Ovary (tissue), 9 donors: ENCODE results near the gene ZSWIM6. TPM values are rescaled to one million over a fixed set of nuclear protein-coding genes. Genes with fewer than 3 reads are reported as not detected.

ENCODE experiments used
- DNase-seq, 5 donors: peaks; one replicate each; pipeline ENCODE4 v3.0.0-alpha.2; 2019 to 2020
- H3K27ac ChIP-seq, 2 donors: fragments of 200-600 bp; one replicate each; pipeline versions ENCODE4 v1.5.1 to v1.8.0; 2019 to 2022
- H3K27me3 ChIP-seq: fragments of 200-600 bp; one replicate; pipeline ENCODE4 v1.8.0; 2022
- H3K36me3 ChIP-seq: fragments of 200-600 bp; sonication (generic); one replicate; pipeline ENCODE4 v1.5.1; 2019
- H3K4me1 ChIP-seq: one replicate; pipeline ENCODE4 v1.8.1; 2013; ENCODE audit warnings: mild to moderate bottlenecking, moderate library complexity; ENCODE audit not compliant: insufficient read depth
- H3K4me3 ChIP-seq: fragments of 200-600 bp; sonication (generic); one replicate; pipeline ENCODE4 v1.5.1; 2017
- H3K9me3 ChIP-seq, 2 donors: fragments of 200-600 bp in 1 of 2; sonication (generic) in 1 of 2; one replicate each; pipeline versions ENCODE4 v1.5.1 to v1.8.1; 2013 to 2019; ENCODE audit warnings: mild to moderate bottlenecking in 1 of 2, moderate library complexity in 1 of 2
- EP300 ChIP-seq: sonication (generic); formaldehyde crosslinking; IDR thresholded peaks from one replicate; pipeline ENCODE4 v1.6.1; 2017; ENCODE audit warnings: antibody characterized with exemption
- POLR2A ChIP-seq: fragments of 450-650 bp; IDR thresholded peaks from one replicate; pipeline ENCODE4 v1.6.1; 2017; ENCODE audit warnings: antibody characterized with exemption, mild to moderate bottlenecking, moderate library complexity
- WGBS, 3 donors: extraction: QIAGEN DNeasy Blood & Tissue Kit in 1 of 3; methylation state at CpG; one replicate each; pipeline versions ENCODE4 v1.1.5 to v1.1.7; 2013 to 2017; 5-methylcytosine and 5-hydroxymethylcytosine counted together
- intact Hi-C, 4 donors: fragments of 100-400 bp; cut with DNase I; formaldehyde crosslinking; loops; one replicate each; pipeline versions ENCODE4 v1.11.0 to v1.15.1; 2022 to 2023
- polyA plus RNA-seq, 2 donors: library from polyadenylated mRNA; stranded (reverse); fragments of 200-250 nt in 1 of 2; fragments of 350-450 nt in 1 of 2; fragmentation: Illumina TruSeq in 1 of 2; extraction: RNeasy Lipid Tissue Mini Kit (QIAGEN cat#74804) in 1 of 2; gene quantifications; one replicate each; pipeline ENCODE4 v1.2.3, GENCODE V29; 2013 to 2014
- total RNA-seq, 7 donors: library from RNA; depleted of rRNA in 2 of 7; stranded (reverse); fragments of >200 nt in 2 of 7; fragmentation: NEBNext Ultra II Directional in 3 of 7; extraction: Animal tissue kit (Norgen Biotek cat#: 25700) in 3 of 7; gene quantifications; one replicate each; pipeline versions ENCODE4 v1.1.0 to v1.2.4, GENCODE V29; 2016 to 2023
- TF ChIP-seq, protein P1 (sequence below), 3 donors: fragments of 450-650 bp in 2 of 3; fragments of 200-600 bp in 1 of 3; IDR thresholded peaks; one replicate each; pipeline versions ENCODE4 v1.5.1 to v1.8.0; 2016 to 2022; ENCODE audit warnings: antibody characterized with exemption in 3 of 3, mild to moderate bottlenecking in 1 of 3
- donor health status: DM: no; HTN: no; CAD: no; lungs with moderate emphysema.
- donor health status: DM: no; HTN: no; CAD: no.
- donor health status: Bipolar disorder and iron deficiency.
- donor health status: DM: yes; HTN: yes; CAD: no.
- donor health status: DM: no; HTN: no; CAD: no.
- donor health status: DM: yes; HTN: yes; CAD: no.

Gene ZSWIM6
- total and polyA plus RNA-seq, 9 donors = 4.1 to 15.3 (median 10.6) TPM

GRCh38 chr5:61477788-61478187, 145.7 kb downstream of the ZSWIM6 start:
- no peak for DNase-seq
- Histone ChIP-seq H3K27me3 (no peaks in the 10 kb centered on the region), H3K36me3 (no peaks in the 10 kb centered on the region), H3K4me1 (no peaks in the 10 kb centered on the region), H3K27ac (no peak overlapping the region), H3K4me3 (no peak overlapping the region), H3K9me3 (no peaks in the 10 kb centered on the region)
- intact Hi-C loops = no loop called here
- TF ChIP-seq EP300 = no peak
- TF ChIP-seq, protein P1, sequence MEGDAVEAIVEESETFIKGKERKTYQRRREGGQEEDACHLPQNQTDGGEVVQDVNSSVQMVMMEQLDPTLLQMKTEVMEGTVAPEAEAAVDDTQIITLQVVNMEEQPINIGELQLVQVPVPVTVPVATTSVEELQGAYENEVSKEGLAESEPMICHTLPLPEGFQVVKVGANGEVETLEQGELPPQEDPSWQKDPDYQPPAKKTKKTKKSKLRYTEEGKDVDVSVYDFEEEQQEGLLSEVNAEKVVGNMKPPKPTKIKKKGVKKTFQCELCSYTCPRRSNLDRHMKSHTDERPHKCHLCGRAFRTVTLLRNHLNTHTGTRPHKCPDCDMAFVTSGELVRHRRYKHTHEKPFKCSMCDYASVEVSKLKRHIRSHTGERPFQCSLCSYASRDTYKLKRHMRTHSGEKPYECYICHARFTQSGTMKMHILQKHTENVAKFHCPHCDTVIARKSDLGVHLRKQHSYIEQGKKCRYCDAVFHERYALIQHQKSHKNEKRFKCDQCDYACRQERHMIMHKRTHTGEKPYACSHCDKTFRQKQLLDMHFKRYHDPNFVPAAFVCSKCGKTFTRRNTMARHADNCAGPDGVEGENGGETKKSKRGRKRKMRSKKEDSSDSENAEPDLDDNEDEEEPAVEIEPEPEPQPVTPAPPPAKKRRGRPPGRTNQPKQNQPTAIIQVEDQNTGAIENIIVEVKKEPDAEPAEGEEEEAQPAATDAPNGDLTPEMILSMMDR (IDR thresholded peaks at IDR 0.05) = no peak
- TF ChIP-seq POLR2A = no peak
- WGBS, 3 donors = 68 to 97% (median 93%) methylated on average over 2 of the region's 2 CpGs

DNA sequence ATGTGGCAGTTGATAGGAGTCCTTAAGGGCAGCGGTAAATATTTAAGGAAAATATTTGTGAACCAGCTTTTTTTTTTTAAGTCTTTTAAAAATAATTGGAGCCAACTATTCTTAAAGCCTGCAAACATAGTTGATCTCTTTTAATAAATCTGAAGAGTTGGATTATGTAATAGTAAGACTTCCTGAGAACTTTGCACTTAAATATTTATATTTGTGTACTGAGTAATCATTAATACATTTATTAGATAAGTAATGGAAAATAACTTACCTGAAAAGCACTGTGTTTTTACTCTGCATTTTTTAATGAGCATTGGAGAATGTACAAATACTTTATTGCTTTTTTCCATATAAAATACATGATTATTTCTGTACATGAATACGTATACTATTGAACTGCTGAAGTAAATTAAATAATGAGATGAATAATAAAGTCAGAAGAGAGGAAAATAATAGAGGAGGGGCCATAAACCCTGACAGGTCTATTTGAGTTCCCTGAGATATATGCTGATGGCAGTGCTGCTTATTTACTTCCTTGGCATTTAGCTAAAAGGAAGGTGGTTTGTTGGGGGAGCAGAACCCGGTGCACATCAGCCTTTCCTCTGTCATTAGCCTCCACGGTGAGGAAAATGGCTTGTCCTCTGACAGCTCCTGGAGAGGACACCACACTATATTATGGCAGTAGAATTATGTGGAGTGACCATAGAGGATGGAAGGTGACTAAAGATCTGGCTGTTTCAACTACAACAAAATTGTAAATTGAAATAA, 148.0 kb downstream of the ZSWIM6 start:
- Histone ChIP-seq H3K4me3 (no peak overlapping the region), H3K27ac (no peak overlapping the region), H3K36me3 (no peaks in the 10 kb centered on the region), H3K9me3 (no peaks in the 10 kb centered on the region), H3K27me3 (no peaks in the 10 kb centered on the region), H3K4me1 (no peaks in the 10 kb centered on the region)
- TF ChIP-seq POLR2A (no peak), EP300 (no peak)
- TF ChIP-seq, protein P1 (IDR thresholded peaks at IDR 0.05) = no peak
- 84 to 90% (median 84%) methylated on average over 4 of the region's 4 CpGs for WGBS, 3 donors
- intact Hi-C loops = no loop called here
- no peak for DNase-seq

GRCh38 chr5:61482980-61483379, 150.9 kb downstream of the ZSWIM6 start:
- Histone ChIP-seq H3K4me1 (no peaks in the 10 kb centered on the region), H3K36me3 (no peaks in the 10 kb centered on the region), H3K4me3 (no peak overlapping the region), H3K27me3 (no peaks in the 10 kb centered on the region), H3K9me3 (no peaks in the 10 kb centered on the region), H3K27ac (no peak overlapping the region)
- no peak for TF ChIP-seq EP300
- TF ChIP-seq, protein P1 (IDR thresholded peaks at IDR 0.05) = no peak
- intact Hi-C loops = no loop called here
- WGBS, 3 donors = 83 to 99% (median 97%) methylated on average over 3 of the region's 3 CpGs
- DNase-seq = no peak

- Histone ChIP-seq H3K4me1 (no peaks in the 10 kb centered on the region), H3K36me3 (no peaks in the 10 kb centered on the region), H3K9me3 (no peaks in the 10 kb centered on the region), H3K27me3 (no peaks in the 10 kb centered on the region), H3K27ac (no peak overlapping the region), H3K4me3 (no peak overlapping the region)
- no peak for DNase-seq
- intact Hi-C loops = no loop called here
- WGBS, 3 donors = 96 to 100% (median 97%) methylated on average over 1 of the region's 1 CpG
- no peak for TF ChIP-seq EP300
- no peak for TF ChIP-seq POLR2A
- TF ChIP-seq, protein P1 (IDR thresholded peaks at IDR 0.05) = no peak
Observed at GRCh38 chr5:61486476-61486875, 154.4 kb downstream of the ZSWIM6 start.
